Calu3 (cell line): ENCODE data around the gene RNF26. TPM values are rescaled to one million over a fixed set of nuclear protein-coding genes. Genes with fewer than 3 reads are reported as not detected.

Experiments used
- BruUV-seq: library from RNA; stranded (reverse); fragments of 400-500 nt; replicated peaks from 2 replicates; lab custom pipeline; 2021; lab: Mats Ljungman, UMichigan
- CTCF ChIA-PET: fragments of 300-600 bp; sonication (Branson Sonifier 250); formaldehyde crosslinking; loops from one replicate; lab custom pipeline; 2022; ENCODE audit warnings: antibody characterized with exemption; lab: Charles Lee
- DNase-seq: peaks from one replicate; pipeline ENCODE4 v3.0.0; 2022
- H3K27ac Mint-ChIP-seq: one replicate; pipeline ENCODE4 v1.8.0; 2022; ENCODE audit warnings: mixed read lengths; ENCODE audit not compliant: unreplicated experiment
- H3K27me3 Mint-ChIP-seq: one replicate; pipeline ENCODE4 v1.8.0; 2022; ENCODE audit warnings: mixed read lengths; ENCODE audit not compliant: unreplicated experiment
- H3K36me3 Mint-ChIP-seq: one replicate; pipeline ENCODE4 v1.8.0; 2022; ENCODE audit warnings: mild to moderate bottlenecking, moderate library complexity, mixed read lengths; ENCODE audit not compliant: insufficient read depth, unreplicated experiment
- H3K4me1 Mint-ChIP-seq: one replicate; pipeline ENCODE4 v1.8.0; 2022; ENCODE audit warnings: mild to moderate bottlenecking, low read depth, mixed read lengths; ENCODE audit not compliant: unreplicated experiment
- H3K4me3 Mint-ChIP-seq: one replicate; pipeline ENCODE4 v1.8.0; 2022; ENCODE audit warnings: mild to moderate bottlenecking, low read depth, moderate library complexity, mixed read lengths; ENCODE audit not compliant: unreplicated experiment
- H3K9me3 Mint-ChIP-seq: one replicate; pipeline ENCODE4 v1.8.0; 2022; ENCODE audit warnings: low read depth, mixed read lengths; ENCODE audit not compliant: unreplicated experiment
- intact Hi-C: fragments of 100-400 bp; cut with micrococcal nuclease; formaldehyde crosslinking; loops from one replicate; pipeline ENCODE4 v1.10.0; 2022; ENCODE audit not compliant: unreplicated experiment
- total RNA-seq: library from RNA; stranded (reverse); gene quantifications from 2 replicates; pipeline ENCODE4 v1.2.3, GENCODE V29; 2022
- TF ChIP-seq, protein P1 (sequence below): fragments of 200-600 bp; IDR thresholded peaks from one replicate; pipeline ENCODE4 v1.8.0; 2022; ENCODE audit warnings: antibody characterized with exemption; ENCODE audit not compliant: unreplicated experiment

The RNF26 gene
- total RNA-seq, 1 experiment from 2014 or later, result 31.8 TPM

DNA sequence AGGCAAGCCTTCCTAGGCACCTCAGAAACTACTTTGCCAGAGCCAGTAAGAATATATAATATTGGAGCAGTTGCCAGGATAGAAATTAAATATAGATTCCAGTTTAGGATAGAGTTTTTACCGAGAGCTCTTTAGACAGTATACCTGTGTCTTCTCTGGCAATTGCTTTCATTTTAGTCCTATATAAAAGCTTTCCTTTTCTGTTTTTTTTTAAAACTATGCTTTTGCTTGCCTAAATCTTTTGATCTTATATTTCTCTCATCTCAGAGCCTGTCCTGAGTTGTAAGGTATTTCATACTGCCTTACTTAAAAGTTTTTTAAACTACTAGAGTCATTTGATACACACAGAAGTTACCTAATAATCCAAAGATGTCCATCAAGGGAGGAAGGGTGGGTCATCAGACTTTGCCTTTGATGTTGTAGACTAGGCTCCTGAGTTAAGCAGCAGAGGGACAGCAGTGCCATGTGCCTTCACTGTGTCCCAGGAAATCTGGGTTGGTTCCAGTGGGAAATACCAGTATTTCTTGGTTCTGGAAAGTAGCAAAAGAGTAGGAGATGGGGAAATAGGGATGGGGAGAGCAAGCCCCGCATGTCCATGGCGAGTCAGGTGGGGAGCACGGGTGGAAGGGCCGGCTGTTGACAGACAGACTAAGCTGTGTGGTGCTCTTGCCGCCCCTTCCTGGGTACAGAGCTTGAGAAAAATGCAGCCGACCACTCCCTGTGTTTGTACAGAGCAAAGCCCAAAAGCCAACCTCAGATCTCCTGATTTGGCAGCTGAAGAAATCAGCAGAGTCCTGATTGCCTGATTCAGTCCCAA, 28.6 kb upstream of the RNF26 start:
- Mint-ChIP-seq H3K4me1 (no peaks in the 10 kb centered on the region), H3K4me3 (no peak overlapping the region), H3K27me3 (no peaks in the 10 kb centered on the region), H3K27ac (no peak overlapping the region), H3K36me3 (peaks cover 5% of the 10 kb centered on the region), H3K9me3 (no peaks in the 10 kb centered on the region)
- TF ChIP-seq, protein P1, sequence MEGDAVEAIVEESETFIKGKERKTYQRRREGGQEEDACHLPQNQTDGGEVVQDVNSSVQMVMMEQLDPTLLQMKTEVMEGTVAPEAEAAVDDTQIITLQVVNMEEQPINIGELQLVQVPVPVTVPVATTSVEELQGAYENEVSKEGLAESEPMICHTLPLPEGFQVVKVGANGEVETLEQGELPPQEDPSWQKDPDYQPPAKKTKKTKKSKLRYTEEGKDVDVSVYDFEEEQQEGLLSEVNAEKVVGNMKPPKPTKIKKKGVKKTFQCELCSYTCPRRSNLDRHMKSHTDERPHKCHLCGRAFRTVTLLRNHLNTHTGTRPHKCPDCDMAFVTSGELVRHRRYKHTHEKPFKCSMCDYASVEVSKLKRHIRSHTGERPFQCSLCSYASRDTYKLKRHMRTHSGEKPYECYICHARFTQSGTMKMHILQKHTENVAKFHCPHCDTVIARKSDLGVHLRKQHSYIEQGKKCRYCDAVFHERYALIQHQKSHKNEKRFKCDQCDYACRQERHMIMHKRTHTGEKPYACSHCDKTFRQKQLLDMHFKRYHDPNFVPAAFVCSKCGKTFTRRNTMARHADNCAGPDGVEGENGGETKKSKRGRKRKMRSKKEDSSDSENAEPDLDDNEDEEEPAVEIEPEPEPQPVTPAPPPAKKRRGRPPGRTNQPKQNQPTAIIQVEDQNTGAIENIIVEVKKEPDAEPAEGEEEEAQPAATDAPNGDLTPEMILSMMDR, result no peak
- intact Hi-C loops, result no loop called here
- CTCF ChIA-PET, result no interaction called here
- BruUV-seq, result no TSS peak
- no peak for DNase-seq

DNA sequence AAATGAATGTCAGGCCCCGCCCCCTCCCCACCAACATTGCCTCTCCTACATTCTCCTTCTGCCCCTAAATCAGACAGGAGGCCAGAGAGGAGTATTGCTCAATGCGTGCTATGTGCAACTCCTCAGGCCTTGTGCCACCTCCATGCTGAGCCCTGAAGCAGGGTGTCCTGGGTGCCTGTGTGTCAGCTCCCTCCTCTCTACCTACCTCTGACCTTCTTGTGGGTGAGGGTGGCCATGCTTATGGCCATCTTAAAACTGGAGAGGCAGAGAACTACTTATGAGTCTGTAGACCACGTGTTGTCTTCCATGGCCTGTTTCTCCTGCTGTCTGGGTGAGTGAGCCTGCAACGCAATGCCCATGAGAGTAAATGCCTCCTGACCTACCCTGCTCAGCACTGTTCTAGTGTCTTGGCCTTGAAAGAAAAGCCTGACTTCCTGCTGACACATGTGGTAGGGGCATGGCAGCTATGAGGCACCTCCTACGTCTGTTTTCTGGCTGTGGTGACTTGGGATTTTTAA, 27.9 kb upstream of the RNF26 start:
- Mint-ChIP-seq H3K4me1 (no peaks in the 10 kb centered on the region), H3K4me3 (no peak overlapping the region), H3K36me3 (peaks cover 5% of the 10 kb centered on the region), H3K9me3 (no peaks in the 10 kb centered on the region), H3K27me3 (no peaks in the 10 kb centered on the region), H3K27ac (no peak overlapping the region)
- CTCF ChIA-PET, result no interaction called here
- BruUV-seq, result no TSS peak
- no peak for DNase-seq
- intact Hi-C loops, result no loop called here
- TF ChIP-seq, protein P1, result no peak

DNA sequence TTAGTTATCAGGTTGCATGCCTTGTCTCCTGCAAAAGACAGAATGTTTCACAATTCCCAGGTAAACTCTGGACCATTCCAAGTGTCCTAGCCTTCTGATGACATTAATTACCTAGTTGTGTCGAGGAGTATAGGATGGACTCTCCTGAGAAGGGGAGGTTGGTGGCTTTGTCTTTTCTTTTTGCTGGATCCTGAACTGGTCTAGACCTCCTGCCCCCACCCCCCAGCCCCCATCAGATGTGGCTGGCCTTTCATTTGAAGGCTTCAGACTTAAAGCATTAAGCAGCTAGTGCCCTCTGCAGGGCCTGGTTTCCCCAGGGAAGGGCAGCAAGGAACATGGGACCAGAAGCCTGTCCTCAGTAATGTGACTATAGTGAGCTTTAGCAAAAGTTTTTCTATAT, 27.1 kb upstream of the RNF26 start:
- Mint-ChIP-seq H3K9me3 (no peaks in the 10 kb centered on the region), H3K4me3 (no peak overlapping the region), H3K27ac (no peak overlapping the region), H3K4me1 (no peaks in the 10 kb centered on the region), H3K27me3 (no peaks in the 10 kb centered on the region), H3K36me3 (peaks cover 5% of the 10 kb centered on the region)
- CTCF ChIA-PET, result no interaction called here
- intact Hi-C loops, result no loop called here
- BruUV-seq, result no TSS peak
- DNase-seq, result no peak
- TF ChIP-seq, protein P1, result no peak

DNA sequence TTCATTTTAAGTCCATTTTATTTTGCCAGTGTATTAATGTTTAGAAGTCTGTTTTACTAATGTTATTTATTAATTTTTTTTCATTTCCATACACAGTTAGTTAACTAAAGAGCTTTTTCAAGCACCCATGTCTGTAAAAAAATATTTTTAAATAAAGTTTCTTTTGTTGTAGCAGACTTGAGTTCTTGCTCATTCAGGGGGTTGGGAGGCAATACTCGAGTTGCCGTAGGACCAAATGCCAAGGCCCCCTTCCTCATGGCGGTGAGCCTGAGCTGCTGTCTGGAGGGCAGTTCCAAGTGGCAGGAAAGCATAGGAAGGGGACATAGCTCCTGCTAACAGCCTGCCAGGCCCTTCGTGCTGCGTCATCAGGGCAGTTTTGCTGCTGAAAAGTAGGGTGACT, 26.4 kb upstream of the RNF26 start:
- no peaks in the 10 kb centered on the region for H3K36me3 Mint-ChIP-seq

More for the DNA sequence above, 26.4 kb upstream of the RNF26 start:
- H3K27ac Mint-ChIP-seq, result no peak overlapping the region
- no peak for DNase-seq
- CTCF ChIA-PET, result no interaction called here
- no peaks in the 10 kb centered on the region for H3K9me3 Mint-ChIP-seq
- TF ChIP-seq, protein P1, result no peak
- intact Hi-C loops, result no loop called here
- H3K27me3 Mint-ChIP-seq, result no peaks in the 10 kb centered on the region
- BruUV-seq, result no TSS peak
- H3K4me1 Mint-ChIP-seq, result no peaks in the 10 kb centered on the region
- H3K4me3 Mint-ChIP-seq, result no peak overlapping the region
